Smooth muscle cell of the brain vasculature (primary cell): ENCODE measurements around the gene BAZ1A.
"Not testable (repeated sequence)": the region's sequence is repeated elsewhere in the genome, so short reads cannot be mapped to it uniquely, and the experiment has no call there.

Experiments used
- DNase-seq: peaks from one replicate; pipeline ENCODE4 v3.0.0-alpha.2; 2012; ENCODE audit warnings: low read depth, low spot score

The BAZ1A gene

GRCh38 chr14:34781242-34781641 lies 93.9 kb downstream of the BAZ1A start:
- DNase-seq, result no peak

- no peak for DNase-seq
Observed at GRCh38 chr14:34780646-34781045, 94.5 kb downstream of the BAZ1A start.

- DNase-seq, result no peak
Observed at GRCh38 chr14:34778744-34779143, 96.4 kb downstream of the BAZ1A start.

- no peak for DNase-seq
Observed at GRCh38 chr14:34776611-34777010, 98.5 kb downstream of the BAZ1A start.

- DNase-seq, result no peak
Observed at GRCh38 chr14:34775922-34776321, 99.2 kb downstream of the BAZ1A start.

GRCh38 chr14:34775342-34775741 lies 99.8 kb downstream of the BAZ1A start:
- no peak for DNase-seq

- DNase-seq, result no peak
Observed at GRCh38 chr14:34770901-34771300, 104.3 kb downstream of the BAZ1A start.

GRCh38 chr14:34766606-34767005 lies 108.6 kb downstream of the BAZ1A start:
- no peak for DNase-seq

GRCh38 chr14:34766060-34766459 lies 109.1 kb downstream of the BAZ1A start:
- DNase-seq, result no peak

GRCh38 chr14:34755215-34755614 lies 119.9 kb downstream of the BAZ1A start:
- DNase-seq, result no peak

- no peak for DNase-seq
Observed at GRCh38 chr14:34754687-34755086, 120.5 kb downstream of the BAZ1A start.

- peak; percentile 17 for DNase-seq
Observed at GRCh38 chr14:34750670-34751069, 124.5 kb downstream of the BAZ1A start.

- no peak for DNase-seq
Observed at GRCh38 chr14:34750233-34750632, 124.9 kb downstream of the BAZ1A start.

- DNase-seq, result no peak
Observed at GRCh38 chr14:34749408-34749807, 125.8 kb downstream of the BAZ1A start.

GRCh38 chr14:34742270-34743115 lies 132.7 kb downstream of the BAZ1A start:
- DNase-seq, result no peak

- no peak for DNase-seq
Observed at GRCh38 chr14:34741840-34742239, 133.3 kb downstream of the BAZ1A start.

- DNase-seq, result not testable (repeated sequence)
Observed at GRCh38 chr14:34740139-34740538, 135.0 kb downstream of the BAZ1A start.

- DNase-seq, result not testable (repeated sequence)
Observed at GRCh38 chr14:34737079-34737478, 138.1 kb downstream of the BAZ1A start.

- DNase-seq, result no peak
Observed at GRCh38 chr14:34733245-34733644, 141.9 kb downstream of the BAZ1A start.

GRCh38 chr14:34732802-34733201 lies 142.4 kb downstream of the BAZ1A start:
- no peak for DNase-seq

- DNase-seq, result no peak
Observed at GRCh38 chr14:34723867-34724266, 151.3 kb downstream of the BAZ1A start.

GRCh38 chr14:34722723-34723545 lies 152.2 kb downstream of the BAZ1A start:
- peak; percentile 50 for DNase-seq

- DNase-seq, result no peak
Observed at GRCh38 chr14:34721129-34721528, 154.0 kb downstream of the BAZ1A start.
